Stimulated activated CD4-positive, alpha-beta T cell treated with anti-CD3 and anti-CD28 coated beads, Interleukin-12 subunit alpha, Interleukin-12 subunit beta, amount 100 ng/mL, for 24 hours (primary cell): Measurements from ENCODE around the gene HERPUD1.
A peak's percentile ranks its signal among the peaks of the same experiment; 100 is the strongest.
"Not testable (repeated sequence)": the region's sequence is repeated elsewhere in the genome, so short reads cannot be mapped to it uniquely, and the experiment has no call there.

Source experiments
- DNase-seq, 2 experiments: peaks; one replicate each; pipeline ENCODE4 v3.0.0-alpha.2; 2020; ENCODE audit warnings: low read depth in 2 of 2

HERPUD1 gene

GRCh38 chr16:56980792-56981724 lies 49.1 kb downstream of the HERPUD1 start:
- no peak for DNase-seq

GRCh38 chr16:56981729-56982271 lies 49.9 kb downstream of the HERPUD1 start:
- DNase-seq = no peak

- DNase-seq = no peak
Observed at GRCh38 chr16:56982695-56983094, 50.8 kb downstream of the HERPUD1 start.

- DNase-seq = no peak
Observed at GRCh38 chr16:56983211-56983751, 51.3 kb downstream of the HERPUD1 start.

GRCh38 chr16:56984639-56985038 lies 52.7 kb downstream of the HERPUD1 start:
- no peak for DNase-seq

- DNase-seq = no peak
Observed at GRCh38 chr16:56985288-56985961, 53.5 kb downstream of the HERPUD1 start.

- DNase-seq = no peak
Observed at GRCh38 chr16:56985962-56986360, 54.0 kb downstream of the HERPUD1 start.

GRCh38 chr16:56986361-56986760 lies 54.4 kb downstream of the HERPUD1 start:
- DNase-seq = no peak

- not testable (repeated sequence) for DNase-seq
Observed at GRCh38 chr16:56986908-56987307, 55.0 kb downstream of the HERPUD1 start.

- no peak for DNase-seq
Observed at GRCh38 chr16:56987692-56988091, 55.8 kb downstream of the HERPUD1 start.

GRCh38 chr16:56988161-56988947 lies 56.4 kb downstream of the HERPUD1 start:
- DNase-seq = no peak

GRCh38 chr16:56988948-56989945 lies 57.3 kb downstream of the HERPUD1 start, which contains the start of gene NLRC5:
NLRC5 (plus strand) TSS chr16:56989557; CDS start chr16:57020713, 31,156 bp downstream.
- peak; percentile 89 to 94 for DNase-seq

- no peak for DNase-seq
Observed at GRCh38 chr16:56989988-56990387, 58.0 kb downstream of the HERPUD1 start.

- DNase-seq = no peak
Observed at GRCh38 chr16:56990407-56991286, 58.7 kb downstream of the HERPUD1 start.

- DNase-seq = not testable (repeated sequence)
Observed at GRCh38 chr16:56992431-56992830, 60.5 kb downstream of the HERPUD1 start.

- no peak for DNase-seq
Observed at GRCh38 chr16:56993204-56993603, 61.3 kb downstream of the HERPUD1 start.

- DNase-seq = no peak
Observed at GRCh38 chr16:56994311-56994710, 62.4 kb downstream of the HERPUD1 start.
